DOHH2 (cell line): ENCODE results near the gene TRIM10.

Experiments used
- H3F3A ChIP-seq: fragments of 200-600 bp; sonication (generic), shearing (Covaris generic); 2 replicates; pipeline ENCODE4 v1.6.0; 2016; ENCODE audit warnings: antibody characterized with exemption, mild to moderate bottlenecking; ENCODE audit not compliant: control insufficient read depth, insufficient read depth
- H3K27ac ChIP-seq: fragments of 200-600 bp; sonication (generic); 2 replicates; pipeline ENCODE4 v1.5.1; 2014; ENCODE audit warnings: low read depth, mild to moderate bottlenecking, low read length, moderate library complexity
- H3K27me3 ChIP-seq: fragments of 200-600 bp; sonication (generic); 2 replicates; pipeline ENCODE4 v1.6.1; 2014; ENCODE audit warnings: mild to moderate bottlenecking, low read length, mixed read lengths; ENCODE audit not compliant: control insufficient read depth
- H3K36me3 ChIP-seq: fragments of 200-600 bp; sonication (generic); 2 replicates; pipeline ENCODE4 v1.6.1; 2014; ENCODE audit warnings: mild to moderate bottlenecking, low read length, moderate library complexity, mixed read lengths; ENCODE audit not compliant: control insufficient read depth
- H3K4me1 ChIP-seq: fragments of 200-600 bp; sonication (generic); 2 replicates; pipeline ENCODE4 v1.6.1; 2014; ENCODE audit warnings: mild to moderate bottlenecking, low read length, mixed read lengths; ENCODE audit not compliant: control insufficient read depth
- H3K4me2 ChIP-seq: fragments of 200-600 bp; sonication (generic); 2 replicates; pipeline ENCODE4 v1.6.0; 2014; ENCODE audit warnings: mild to moderate bottlenecking, low read length, moderate library complexity
- H3K4me3 ChIP-seq: fragments of 200-600 bp; sonication (generic); 2 replicates; pipeline ENCODE4 v1.5.1; 2014; ENCODE audit warnings: mild to moderate bottlenecking, low read length, mixed read lengths
- H3K79me2 ChIP-seq: fragments of 200-600 bp; sonication (generic); 2 replicates; pipeline ENCODE4 v1.6.1; 2014; ENCODE audit warnings: mild to moderate bottlenecking, low read length, mixed read lengths; ENCODE audit not compliant: control insufficient read depth
- H3K9me2 ChIP-seq: fragments of 200-600 bp; sonication (generic); replicated peaks from 2 replicates; pipeline ENCODE4 v1.6.1; 2014; ENCODE audit warnings: mild to moderate bottlenecking, low read length, mixed read lengths; ENCODE audit not compliant: control insufficient read depth
- H3K9me3 ChIP-seq: fragments of 200-600 bp; sonication (generic); 2 replicates; pipeline ENCODE4 v1.6.1; 2014; ENCODE audit warnings: antibody characterized with exemption, low read length, mixed read lengths; ENCODE audit not compliant: control insufficient read depth, insufficient read depth
- H4K20me1 ChIP-seq: fragments of 200-600 bp; sonication (generic); 2 replicates; pipeline ENCODE4 v1.6.0; 2014; ENCODE audit warnings: low read depth, mild to moderate bottlenecking, antibody characterized with exemption, low read length, moderate library complexity; ENCODE audit not compliant: control insufficient read depth, insufficient read depth
- CTCF ChIP-seq: fragments of 200-600 bp; sonication (generic); IDR thresholded peaks from one replicate; pipeline ENCODE4 v1.5.1; 2014; ENCODE audit warnings: antibody characterized with exemption, mild to moderate bottlenecking, low read depth, low read length; ENCODE audit not compliant: poor library complexity, severe bottlenecking
- EZH2phosphoT487 ChIP-seq: fragments of 200-600 bp; sonication (generic); IDR thresholded peaks from 2 replicates; pipeline ENCODE4 v1.6.1; 2017; ENCODE audit warnings: borderline replicate concordance, mild to moderate bottlenecking, antibody characterized with exemption, low read length, moderate library complexity, mixed read lengths

TRIM10 gene

GRCh38 chr6:30160785-30161531 lies at the start of gene TRIM10:
Gene TRIM10 (minus strand): TSS chr6:30161211. CDS start chr6:30160858, 353 bp downstream.
- Histone ChIP-seq H4K20me1 (no peaks in the 10 kb centered on the region), H3K79me2 (no peaks in the 10 kb centered on the region), H3K4me1 (no peaks in the 10 kb centered on the region), H3K27ac (no peak within 1 kb of the TSS), H3F3A (no peaks in the 10 kb centered on the region), H3K27me3 (peaks cover 22% of the 10 kb centered on the region), H3K36me3 (no peaks in the 10 kb centered on the region), H3K9me3 (no peaks in the 10 kb centered on the region), H3K9me2 (no peaks in the 10 kb centered on the region), H3K4me2 (no peak within 1 kb of the TSS), H3K4me3 (no peak within 1 kb of the TSS)
- TF ChIP-seq CTCF (no peak), EZH2phosphoT487 (no peak)

GRCh38 chr6:30207619-30208295 lies 46.7 kb upstream of the TRIM10 start:
- H3K9me2 ChIP-seq: no peaks in the 10 kb centered on the region
- no peaks in the 10 kb centered on the region for H3K9me3 ChIP-seq
- H4K20me1 ChIP-seq: peaks cover 21% of the 10 kb centered on the region; the same call in 1 of the 2 replicates
- peaks cover 92% of the 10 kb centered on the region for H3K79me2 ChIP-seq
- TF ChIP-seq CTCF (no peak), EZH2phosphoT487 (no peak)
- no peak overlapping the region for H3K27ac ChIP-seq
- H3F3A ChIP-seq: no peaks in the 10 kb centered on the region
- H3K4me1 ChIP-seq: peaks cover 64% of the 10 kb centered on the region
- H3K36me3 ChIP-seq: peaks cover 60% of the 10 kb centered on the region
- H3K27me3 ChIP-seq: no peaks in the 10 kb centered on the region
- H3K4me2 ChIP-seq: no peak overlapping the region
- no peak overlapping the region for H3K4me3 ChIP-seq

GRCh38 chr6:30206799-30207618 lies 46.0 kb upstream of the TRIM10 start:
- Histone ChIP-seq H3K4me2 (no peak overlapping the region), H3K27ac (no peak overlapping the region), H3K79me2 (peaks cover 92% of the 10 kb centered on the region), H3K9me2 (no peaks in the 10 kb centered on the region), H3F3A (no peaks in the 10 kb centered on the region; the same call in 1 of the 2 replicates), H3K36me3 (peaks cover 65% of the 10 kb centered on the region), H3K4me3 (no peak overlapping the region), H4K20me1 (peaks cover 21% of the 10 kb centered on the region; the same call in 1 of the 2 replicates), H3K4me1 (peaks cover 69% of the 10 kb centered on the region), H3K9me3 (no peaks in the 10 kb centered on the region), H3K27me3 (no peaks in the 10 kb centered on the region)
- TF ChIP-seq CTCF: no peak
- no peak for TF ChIP-seq EZH2phosphoT487
